Upper lobe of left lung (tissue), 6 donors: ENCODE data around the gene PPP6R3. TPM values are rescaled to one million over a fixed set of nuclear protein-coding genes. Genes with fewer than 3 reads are reported as not detected.

ENCODE experiments used
- ATAC-seq, 2 donors: fragments of 200-7000 bp; cut with Tn5 transposase; one replicate each; pipeline ENCODE4 v1.9.1; 2022; ENCODE audit warnings: mild to moderate bottlenecking in 2 of 2, moderate library complexity in 2 of 2; ENCODE audit not compliant: low FRiP score in 2 of 2
- DNase-seq, 2 donors: peaks; one replicate each; pipeline ENCODE4 v3.0.0-alpha.2; 2019 to 2020
- H3K27ac ChIP-seq, 4 donors: fragments of 200-600 bp; sonication (generic); one replicate each; pipeline ENCODE4 v1.5.1; 2016 to 2019
- H3K27me3 ChIP-seq, 4 donors: fragments of 200-600 bp; sonication (generic); one replicate each; pipeline ENCODE4 v1.5.1; 2017 to 2019
- H3K36me3 ChIP-seq, 4 donors: fragments of 200-600 bp; sonication (generic); one replicate each; pipeline ENCODE4 v1.5.1; 2016 to 2019
- H3K4me1 ChIP-seq, 4 donors: fragments of 200-600 bp; sonication (generic); one replicate each; pipeline ENCODE4 v1.5.1; 2018 to 2019
- H3K4me3 ChIP-seq, 4 donors: fragments of 200-600 bp; sonication (generic); one replicate each; pipeline ENCODE4 v1.5.1; 2017 to 2019; ENCODE audit warnings: mild to moderate bottlenecking in 2 of 4, moderate library complexity in 1 of 4
- H3K9me3 ChIP-seq, 4 donors: fragments of 200-600 bp; sonication (generic); one replicate each; pipeline ENCODE4 v1.5.1; 2018 to 2019
- EP300 ChIP-seq, 4 donors: sonication (generic); formaldehyde crosslinking; IDR thresholded peaks; one replicate each; pipeline ENCODE4 v1.5.1; 2017; ENCODE audit warnings: antibody characterized with exemption in 4 of 4, control low read depth in 2 of 4
- POLR2A ChIP-seq, 4 donors: fragments of 450-650 bp; IDR thresholded peaks; one replicate each; pipeline ENCODE4 v1.5.1; 2016 to 2017; ENCODE audit warnings: antibody characterized with exemption in 4 of 4, mild to moderate bottlenecking in 2 of 4
- POLR2AphosphoS5 ChIP-seq, 2 donors: sonication (generic); formaldehyde crosslinking; IDR thresholded peaks; one replicate each; pipeline ENCODE4 v1.5.1; 2017; ENCODE audit warnings: antibody characterized with exemption in 2 of 2
- WGBS, 2 donors: methylation state at CpG; one replicate each; pipeline ENCODE4 v1.1.5; 2017 to 2018; 5-methylcytosine and 5-hydroxymethylcytosine counted together
- total RNA-seq, 6 donors: library from RNA; depleted of rRNA in 4 of 6; stranded (reverse); fragments of >200 nt in 4 of 6; gene quantifications; one replicate each; pipeline versions ENCODE4 v1.1.0 to v1.2.1, GENCODE V29; 2016 to 2021
- TF ChIP-seq, protein P1 (sequence below), 6 experiments: fragments of 450-650 bp in 4 of 6; fragments of 200-600 bp in 2 of 6; sonication (generic) in 2 of 6; IDR thresholded peaks; one replicate each; pipeline ENCODE4 v1.5.1; 2016 to 2019; ENCODE audit warnings: antibody characterized with exemption in 6 of 6
- donor health status: DM: no; HTN: no; CAD: no; lungs with moderate emphysema.
- donor health status: DM: no; HTN: yes; CAD: no; lungs with severe emphysema.

PPP6R3 gene
- total RNA-seq, 6 donors from 2014 or later: 75.7 to 195 (median 114) TPM

DNA sequence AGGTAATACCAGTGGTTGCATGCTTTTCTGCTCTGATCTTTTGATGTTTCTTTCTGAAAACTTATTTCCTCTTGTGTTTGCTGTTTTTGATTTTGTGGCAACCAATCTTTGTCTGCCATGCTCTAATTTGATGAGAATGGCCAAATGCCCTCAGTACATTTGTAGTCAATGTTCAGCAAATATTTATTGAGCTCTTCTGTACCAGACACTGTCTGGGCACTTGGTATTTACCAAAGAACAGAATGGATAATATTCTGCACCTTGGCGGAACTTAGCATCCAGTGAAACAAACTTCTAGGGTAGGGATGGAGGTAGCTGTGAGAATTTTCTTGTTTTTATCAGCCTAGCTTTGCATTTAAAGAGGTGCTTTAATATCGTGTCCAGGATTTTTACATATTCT lies 19.6 kb downstream of the PPP6R3 start:
- TF ChIP-seq POLR2A (IDR thresholded peaks at IDR 0.05) (no peak), EP300 (IDR thresholded peaks at IDR 0.05) (no peak), POLR2AphosphoS5 (IDR thresholded peaks at IDR 0.05) (no peak)
- TF ChIP-seq, protein P1, sequence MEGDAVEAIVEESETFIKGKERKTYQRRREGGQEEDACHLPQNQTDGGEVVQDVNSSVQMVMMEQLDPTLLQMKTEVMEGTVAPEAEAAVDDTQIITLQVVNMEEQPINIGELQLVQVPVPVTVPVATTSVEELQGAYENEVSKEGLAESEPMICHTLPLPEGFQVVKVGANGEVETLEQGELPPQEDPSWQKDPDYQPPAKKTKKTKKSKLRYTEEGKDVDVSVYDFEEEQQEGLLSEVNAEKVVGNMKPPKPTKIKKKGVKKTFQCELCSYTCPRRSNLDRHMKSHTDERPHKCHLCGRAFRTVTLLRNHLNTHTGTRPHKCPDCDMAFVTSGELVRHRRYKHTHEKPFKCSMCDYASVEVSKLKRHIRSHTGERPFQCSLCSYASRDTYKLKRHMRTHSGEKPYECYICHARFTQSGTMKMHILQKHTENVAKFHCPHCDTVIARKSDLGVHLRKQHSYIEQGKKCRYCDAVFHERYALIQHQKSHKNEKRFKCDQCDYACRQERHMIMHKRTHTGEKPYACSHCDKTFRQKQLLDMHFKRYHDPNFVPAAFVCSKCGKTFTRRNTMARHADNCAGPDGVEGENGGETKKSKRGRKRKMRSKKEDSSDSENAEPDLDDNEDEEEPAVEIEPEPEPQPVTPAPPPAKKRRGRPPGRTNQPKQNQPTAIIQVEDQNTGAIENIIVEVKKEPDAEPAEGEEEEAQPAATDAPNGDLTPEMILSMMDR (IDR thresholded peaks at IDR 0.05): no peak
- DNase-seq (no peak), ATAC-seq (no peak)
- H3K4me1 ChIP-seq: peaks cover 16 to 44% (median 28%) of the 10 kb centered on the region in 4 donors
- H3K4me3 ChIP-seq: no peak overlapping the region
- no peaks in the 10 kb centered on the region for H3K9me3 ChIP-seq
- H3K27me3 ChIP-seq: no peaks in the 10 kb centered on the region
- 69 to 72% methylated on average over 2 of the region's 2 CpGs for WGBS, 2 donors
- no peak overlapping the region for H3K27ac ChIP-seq
- H3K36me3 ChIP-seq: peaks cover 0 to 5% (median 0%) of the 10 kb centered on the region in 4 donors

DNA sequence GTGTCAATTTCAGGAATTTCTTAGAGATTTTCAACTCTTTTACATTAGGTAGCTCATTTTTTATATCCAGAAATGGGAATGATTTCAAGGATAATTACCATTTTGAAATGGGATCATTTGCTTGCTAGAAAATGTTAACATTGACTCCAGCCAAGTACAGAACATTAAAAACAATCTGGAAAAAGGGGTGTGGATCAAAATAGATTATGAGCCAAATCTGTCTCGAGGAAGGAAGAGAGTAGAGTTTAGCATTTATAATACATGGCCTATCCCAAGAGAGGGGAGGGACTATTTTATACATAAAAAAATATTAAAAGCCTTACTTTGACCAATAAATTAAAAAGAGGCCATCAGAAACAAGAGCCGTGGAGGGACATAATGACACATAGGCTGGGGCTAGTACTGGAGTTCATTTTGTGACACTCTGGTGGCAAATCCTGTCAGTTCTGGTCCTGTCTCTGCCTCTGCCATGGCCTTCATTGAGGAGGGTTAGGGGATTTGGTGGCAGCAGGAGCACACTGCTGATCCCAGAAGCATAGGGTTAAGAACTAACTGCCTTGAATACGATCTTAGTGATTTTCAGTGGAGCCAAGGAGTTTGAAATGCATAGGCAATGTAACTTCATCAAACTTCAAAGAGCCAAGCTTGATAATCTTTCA lies 20.4 kb downstream of the PPP6R3 start:
- TF ChIP-seq POLR2A (IDR thresholded peaks at IDR 0.05) (no peak), POLR2AphosphoS5 (IDR thresholded peaks at IDR 0.05) (no peak), EP300 (IDR thresholded peaks at IDR 0.05) (no peak)
- TF ChIP-seq, protein P1 (IDR thresholded peaks at IDR 0.05): no peak
- 58 to 60% methylated on average over 3 of the region's 3 CpGs for WGBS, 2 donors

DNA sequence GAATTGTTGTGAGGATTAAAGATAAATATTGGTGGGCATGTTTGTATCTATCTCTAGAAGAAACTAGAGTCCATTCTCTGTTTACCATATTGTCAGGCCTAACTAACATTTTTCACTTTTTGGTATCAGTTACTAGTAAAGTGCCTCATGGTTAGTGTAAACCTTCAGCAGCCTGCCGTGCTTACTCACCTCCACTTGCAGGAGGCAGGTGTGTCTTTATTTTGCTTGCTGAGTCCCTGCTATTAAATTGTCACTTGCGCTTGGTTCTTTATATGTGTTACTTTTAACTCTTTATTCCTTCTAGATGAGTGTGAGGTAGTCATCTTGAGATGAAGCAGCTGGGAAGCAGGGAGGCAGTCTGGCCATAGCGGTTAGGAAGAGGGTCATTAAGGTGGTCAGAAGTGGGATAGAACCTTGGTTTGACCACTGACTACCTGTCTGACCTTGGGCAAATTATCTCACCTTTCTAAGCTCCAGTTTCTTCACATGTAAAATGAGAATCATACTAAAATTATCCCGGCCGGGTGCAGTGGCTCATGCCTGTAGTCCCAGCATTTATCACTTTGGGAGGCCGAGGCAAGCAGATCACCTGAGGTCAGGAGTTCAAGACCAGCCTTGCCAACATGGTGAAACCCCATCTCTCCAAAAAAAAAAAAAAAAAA lies 21.2 kb downstream of the PPP6R3 start:
- peaks cover 16 to 41% (median 28%) of the 10 kb centered on the region in 4 donors for H3K4me1 ChIP-seq

More for the DNA sequence above, 20.4 kb downstream of the PPP6R3 start:
- peaks cover 16 to 44% (median 28%) of the 10 kb centered on the region in 4 donors for H3K4me1 ChIP-seq
- H3K4me3 ChIP-seq: no peak overlapping the region
- no peaks in the 10 kb centered on the region for H3K27me3 ChIP-seq
- ATAC-seq: no peak
- H3K36me3 ChIP-seq: peaks cover 0 to 5% (median 0%) of the 10 kb centered on the region in 4 donors
- H3K27ac ChIP-seq: peak overlapping the region in 1 of 4 donors; percentile 31
- H3K9me3 ChIP-seq: no peaks in the 10 kb centered on the region
- no peak for DNase-seq

DNA sequence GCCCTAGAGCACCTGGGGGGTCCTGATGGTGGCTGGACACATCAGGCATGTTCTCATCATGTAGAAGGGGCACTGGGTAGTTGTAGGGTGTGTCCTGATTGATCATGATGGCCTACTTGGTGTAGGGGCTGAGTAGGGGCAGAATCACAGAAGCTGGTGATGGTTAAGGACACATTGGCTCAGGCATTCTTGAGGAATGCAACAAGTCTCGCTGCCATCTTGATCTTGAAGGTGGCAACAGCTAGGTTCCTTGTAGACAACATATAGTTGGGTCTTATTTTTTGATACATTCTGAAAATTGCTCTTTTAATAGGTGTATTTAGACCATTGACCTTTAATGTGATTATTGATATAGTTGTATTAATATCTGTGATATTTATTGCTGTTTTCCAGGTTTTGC lies 28.1 kb downstream of the PPP6R3 start:
- Histone ChIP-seq H3K27ac (no peak overlapping the region), H3K27me3 (no peaks in the 10 kb centered on the region), H3K9me3 (no peaks in the 10 kb centered on the region), H3K36me3 (no peaks in the 10 kb centered on the region), H3K4me1 (peaks cover 0 to 33% (median 3%) of the 10 kb centered on the region in 4 donors), H3K4me3 (no peak overlapping the region)
- ATAC-seq: no peak
- DNase-seq: no peak
- WGBS, 2 donors: 89 to 91% methylated on average over 1 of the region's 1 CpG
- TF ChIP-seq, protein P1 (IDR thresholded peaks at IDR 0.05): no peak
- no peak for TF ChIP-seq POLR2A (IDR thresholded peaks at IDR 0.05)
- TF ChIP-seq EP300 (IDR thresholded peaks at IDR 0.05): no peak
- no peak for TF ChIP-seq POLR2AphosphoS5 (IDR thresholded peaks at IDR 0.05)

More for the DNA sequence above, 21.2 kb downstream of the PPP6R3 start:
- H3K27me3 ChIP-seq: no peaks in the 10 kb centered on the region
- 79 to 88% methylated on average over 6 of the region's 6 CpGs for WGBS, 2 donors
- peaks cover 0 to 5% (median 0%) of the 10 kb centered on the region in 4 donors for H3K36me3 ChIP-seq
- H3K27ac ChIP-seq: no peak overlapping the region
- DNase-seq (no peak), ATAC-seq (no peak)
- H3K4me3 ChIP-seq: no peak overlapping the region
- TF ChIP-seq, protein P1 (IDR thresholded peaks at IDR 0.05): no peak
- TF ChIP-seq POLR2AphosphoS5 (IDR thresholded peaks at IDR 0.05) (no peak), EP300 (IDR thresholded peaks at IDR 0.05) (no peak), POLR2A (IDR thresholded peaks at IDR 0.05) (no peak)
- H3K9me3 ChIP-seq: no peaks in the 10 kb centered on the region
